Measurements from ENCODE around the gene FAM171A1. TPM values are rescaled to one million over a fixed set of nuclear protein-coding genes. Genes with fewer than 3 reads are reported as not detected.

FAM171A1 gene
- total RNA-seq, 1 experiment from 2014 or later, result 19.2 TPM

- intact Hi-C loops (cut with micrococcal nuclease; ENCODE audit: unreplicated experiment) (no loop called here), in situ Hi-C loops (cut with HindIII; ENCODE audit: low pct_unique_long_range_greater_than_20kb, low sequenced_read_pairs) (no loop called here)
- TF ChIP-seq TCF7L2 (IDR thresholded peaks at IDR 0.05; ENCODE audit: low read depth, low read length), result no peak
- TF ChIP-seq POLR2AphosphoS5 (IDR thresholded peaks at IDR 0.05; ENCODE audit: low read depth, low read length), result no peak
- no peak for TF ChIP-seq CTCF (IDR thresholded peaks at IDR 0.05)
- H3K9me3 ChIP-seq (ENCODE audit: control insufficient read depth, insufficient read depth, low read depth, low read length), result no peaks in the 10 kb centered on the region
- H3K4me1 ChIP-seq (ENCODE audit: control insufficient read depth, insufficient read depth, low read length), result no peaks in the 10 kb centered on the region
- no peak overlapping the region for H3K27ac ChIP-seq (ENCODE audit: low read length)
- H3K36me3 ChIP-seq (ENCODE audit: control insufficient read depth, insufficient read depth, low read length), result no peaks in the 10 kb centered on the region
- ChIA-PET CTCF (no interaction called here), POLR2A (no interaction called here)
- ATAC-seq (no peak), DNase-seq (ENCODE audit: low read depth, low spot score) (no peak)
- no TSS peak for BruUV-seq (replicated peaks)
- no peaks in the 10 kb centered on the region for H3K27me3 ChIP-seq (ENCODE audit: control insufficient read depth, insufficient read depth, low read length)
- H3K4me3 ChIP-seq (ENCODE audit: low read depth in 2 of 2, low read length in 2 of 2), result no peak overlapping the region
Observed at GRCh38 chr10:15300145-15300544, 70.9 kb downstream of the FAM171A1 start.

GRCh38 chr10:15296701-15297100 is 74.4 kb downstream of the FAM171A1 start:
- H3K27me3 ChIP-seq (ENCODE audit: control insufficient read depth, insufficient read depth, low read length), result no peaks in the 10 kb centered on the region
- H3K9me3 ChIP-seq (ENCODE audit: control insufficient read depth, insufficient read depth, low read depth, low read length), result no peaks in the 10 kb centered on the region
- ChIA-PET CTCF (no interaction called here), POLR2A (no interaction called here)
- no TSS peak for BruUV-seq (replicated peaks)
- H3K4me1 ChIP-seq (ENCODE audit: control insufficient read depth, insufficient read depth, low read length), result no peaks in the 10 kb centered on the region
- H3K4me3 ChIP-seq (ENCODE audit: low read depth in 2 of 2, low read length in 2 of 2), result no peak overlapping the region
- in situ Hi-C loops (cut with HindIII; ENCODE audit: low pct_unique_long_range_greater_than_20kb, low sequenced_read_pairs) (no loop called here), intact Hi-C loops (cut with micrococcal nuclease; ENCODE audit: unreplicated experiment) (no loop called here)
- ATAC-seq, result no peak
- DNase-seq (ENCODE audit: low read depth, low spot score), result no peak
- TF ChIP-seq SIN3A (IDR thresholded peaks at IDR 0.05; ENCODE audit: borderline replicate concordance, insufficient read depth, low read depth, low read length), result no peak
- no peak for TF ChIP-seq TCF7L2 (IDR thresholded peaks at IDR 0.05; ENCODE audit: low read depth, low read length)
- no peak for TF ChIP-seq REST (IDR thresholded peaks at IDR 0.05; ENCODE audit: insufficient read depth in 1 of 2, low read depth in 2 of 2, low read length in 1 of 2)
- no peak for TF ChIP-seq CTCF (IDR thresholded peaks at IDR 0.05)
- no peak for TF ChIP-seq POLR2AphosphoS5 (IDR thresholded peaks at IDR 0.05; ENCODE audit: low read depth, low read length)
- H3K36me3 ChIP-seq (ENCODE audit: control insufficient read depth, insufficient read depth, low read length), result no peaks in the 10 kb centered on the region
- no peak overlapping the region for H3K27ac ChIP-seq (ENCODE audit: low read length)
